Panc1 (cell line): ENCODE measurements around the gene PAPOLG. TPM values are rescaled to one million over a fixed set of nuclear protein-coding genes. Genes with fewer than 3 reads are reported as not detected.

ENCODE experiments used
- ATAC-seq: fragments of 200-7000 bp; cut with Tn5 transposase; 2 replicates; pipeline ENCODE4 v1.9.1; 2020; ENCODE audit warnings: mild to moderate bottlenecking, moderate library complexity
- BruUV-seq: library from RNA; stranded (reverse); fragments of 400-500 nt; replicated peaks from 2 replicates; lab custom pipeline; 2021; lab: Mats Ljungman, UMichigan
- CTCF ChIA-PET: fragments of 300-600 bp; sonication (Branson Sonifier 250); formaldehyde crosslinking; loops from one replicate; lab custom pipeline; 2022; ENCODE audit warnings: antibody characterized with exemption; lab: Charles Lee
- POLR2A ChIA-PET: fragments of 300-600 bp; sonication (Branson Sonifier 250); formaldehyde crosslinking; loops from one replicate; lab custom pipeline; 2022; ENCODE audit warnings: antibody characterized with exemption; lab: Charles Lee
- DNase-seq: peaks from one replicate; pipeline ENCODE4 v3.0.0-alpha.2; 2010; ENCODE audit warnings: low read depth, low spot score
- H3K27ac ChIP-seq: 2 replicates; pipeline ENCODE4 v1.5.1; 2011; ENCODE audit warnings: mild to moderate bottlenecking, low read length, inconsistent platforms
- H3K27me3 ChIP-seq: fragments of 200-500 bp; sonication (Bioruptor generic); 2 replicates; pipeline ENCODE4 v1.6.0; 2014; ENCODE audit warnings: low read length, inconsistent platforms; ENCODE audit not compliant: control insufficient read depth, insufficient read depth
- H3K36me3 ChIP-seq: fragments of 200-500 bp; sonication (Bioruptor generic); 2 replicates; pipeline ENCODE4 v1.5.1; 2014; ENCODE audit warnings: inconsistent platforms, mild to moderate bottlenecking, low read length, moderate library complexity; ENCODE audit not compliant: control insufficient read depth, insufficient read depth
- H3K4me1 ChIP-seq: 2 replicates; pipeline ENCODE4 v1.5.1; 2011; ENCODE audit warnings: inconsistent platforms, mild to moderate bottlenecking, low read length, moderate library complexity; ENCODE audit not compliant: control insufficient read depth, insufficient read depth
- H3K4me3 ChIP-seq, 2 experiments: 2 replicates each; pipeline ENCODE4 v1.5.1; 2011 to 2012; ENCODE audit warnings: low read depth in 2 of 2, low read length in 2 of 2, mild to moderate bottlenecking in 2 of 2, inconsistent platforms in 1 of 2, moderate library complexity in 1 of 2
- H3K9me3 ChIP-seq: fragments of 200-500 bp; sonication (Bioruptor generic); 2 replicates; pipeline ENCODE4 v1.5.1; 2014; ENCODE audit warnings: low read depth, mild to moderate bottlenecking, inconsistent platforms, low read length, moderate library complexity; ENCODE audit not compliant: control insufficient read depth, insufficient read depth
- CTCF ChIP-seq: fragments of 450-650 bp; IDR thresholded peaks from 2 replicates; pipeline ENCODE4 v1.5.1; 2017; ENCODE audit warnings: mild to moderate bottlenecking
- POLR2AphosphoS5 ChIP-seq: IDR thresholded peaks from 2 replicates; pipeline ENCODE4 v1.6.1; 2012; ENCODE audit warnings: mild to moderate bottlenecking, low read depth, low read length, moderate library complexity
- SIN3A ChIP-seq: IDR thresholded peaks from 2 replicates; pipeline ENCODE4 v1.6.1; 2012; ENCODE audit warnings: low read depth, mild to moderate bottlenecking, low read length, moderate library complexity, borderline replicate concordance; ENCODE audit not compliant: insufficient read depth
- TCF7L2 ChIP-seq: IDR thresholded peaks from 2 replicates; pipeline ENCODE4 v1.6.1; 2011; ENCODE audit warnings: mild to moderate bottlenecking, low read depth, low read length, inconsistent platforms
- in situ Hi-C: cut with HindIII; loops from 2 replicates; pipeline ENCODE4 v1.10.0; 2016; ENCODE audit warnings: low sequenced_read_pairs, low pct_unique_long_range_greater_than_20kb
- intact Hi-C: fragments of 100-400 bp; cut with micrococcal nuclease; formaldehyde crosslinking; loops from one replicate; pipeline ENCODE4 v1.10.0; 2022; ENCODE audit not compliant: unreplicated experiment
- total RNA-seq: library from RNA; stranded (reverse); gene quantifications from one replicate; pipeline ENCODE4 v1.2.1, GENCODE V29; 2021; ENCODE audit not compliant: unreplicated experiment
- TF ChIP-seq, protein P1 (sequence below), 2 experiments: IDR thresholded peaks; 2 replicates each; pipeline ENCODE4 v1.6.1; 2011 to 2012; ENCODE audit warnings: low read depth in 2 of 2, control low read depth in 1 of 2, low read length in 1 of 2, mild to moderate bottlenecking in 1 of 2, moderate library complexity in 1 of 2; ENCODE audit not compliant: insufficient read depth in 1 of 2

PAPOLG gene
- total RNA-seq, 1 experiment from 2014 or later: 10.9 TPM

DNA sequence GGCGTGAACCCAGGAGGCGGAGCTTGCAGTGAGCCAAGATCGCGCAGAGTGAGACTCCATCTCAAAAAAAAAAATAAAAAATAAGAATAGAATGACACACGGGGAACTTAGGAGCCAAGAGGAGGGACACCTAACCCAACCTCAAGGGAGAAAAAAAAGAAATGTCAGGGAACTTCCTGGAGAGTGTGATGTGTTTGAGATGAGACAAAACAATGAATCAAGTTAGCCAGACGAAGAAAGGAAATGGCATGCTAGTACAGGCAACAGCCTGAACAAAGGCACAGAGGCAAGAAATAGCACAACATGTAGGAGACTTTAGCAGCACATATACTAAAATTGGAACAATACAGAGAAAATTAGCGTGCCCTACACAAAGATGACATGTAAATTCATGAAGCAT is 36.7 kb upstream of the PAPOLG start:
- no peak overlapping the region for H3K4me3 ChIP-seq
- H3K9me3 ChIP-seq: no peaks in the 10 kb centered on the region
- no peaks in the 10 kb centered on the region for H3K36me3 ChIP-seq
- no peak for ATAC-seq
- BruUV-seq: no TSS peak
- no peak overlapping the region for H3K27ac ChIP-seq
- H3K4me1 ChIP-seq: no peaks in the 10 kb centered on the region
- DNase-seq: no peak
- TF ChIP-seq SIN3A (no peak), POLR2AphosphoS5 (no peak), TCF7L2 (no peak), CTCF (no peak)
- in situ Hi-C loops (no loop called here), intact Hi-C loops (no loop called here)
- POLR2A ChIA-PET: no interaction called here
- H3K27me3 ChIP-seq: no peaks in the 10 kb centered on the region
- CTCF ChIA-PET: no interaction called here

- POLR2A ChIA-PET: no interaction called here
- CTCF ChIA-PET: no interaction called here
- DNase-seq: no peak
- intact Hi-C loops: no loop called here
- no peak overlapping the region for H3K27ac ChIP-seq
- in situ Hi-C loops: no loop called here
- H3K9me3 ChIP-seq: no peaks in the 10 kb centered on the region
- H3K36me3 ChIP-seq: no peaks in the 10 kb centered on the region
- TF ChIP-seq POLR2AphosphoS5 (no peak), SIN3A (no peak), CTCF (no peak), TCF7L2 (no peak)
- TF ChIP-seq, protein P1, sequence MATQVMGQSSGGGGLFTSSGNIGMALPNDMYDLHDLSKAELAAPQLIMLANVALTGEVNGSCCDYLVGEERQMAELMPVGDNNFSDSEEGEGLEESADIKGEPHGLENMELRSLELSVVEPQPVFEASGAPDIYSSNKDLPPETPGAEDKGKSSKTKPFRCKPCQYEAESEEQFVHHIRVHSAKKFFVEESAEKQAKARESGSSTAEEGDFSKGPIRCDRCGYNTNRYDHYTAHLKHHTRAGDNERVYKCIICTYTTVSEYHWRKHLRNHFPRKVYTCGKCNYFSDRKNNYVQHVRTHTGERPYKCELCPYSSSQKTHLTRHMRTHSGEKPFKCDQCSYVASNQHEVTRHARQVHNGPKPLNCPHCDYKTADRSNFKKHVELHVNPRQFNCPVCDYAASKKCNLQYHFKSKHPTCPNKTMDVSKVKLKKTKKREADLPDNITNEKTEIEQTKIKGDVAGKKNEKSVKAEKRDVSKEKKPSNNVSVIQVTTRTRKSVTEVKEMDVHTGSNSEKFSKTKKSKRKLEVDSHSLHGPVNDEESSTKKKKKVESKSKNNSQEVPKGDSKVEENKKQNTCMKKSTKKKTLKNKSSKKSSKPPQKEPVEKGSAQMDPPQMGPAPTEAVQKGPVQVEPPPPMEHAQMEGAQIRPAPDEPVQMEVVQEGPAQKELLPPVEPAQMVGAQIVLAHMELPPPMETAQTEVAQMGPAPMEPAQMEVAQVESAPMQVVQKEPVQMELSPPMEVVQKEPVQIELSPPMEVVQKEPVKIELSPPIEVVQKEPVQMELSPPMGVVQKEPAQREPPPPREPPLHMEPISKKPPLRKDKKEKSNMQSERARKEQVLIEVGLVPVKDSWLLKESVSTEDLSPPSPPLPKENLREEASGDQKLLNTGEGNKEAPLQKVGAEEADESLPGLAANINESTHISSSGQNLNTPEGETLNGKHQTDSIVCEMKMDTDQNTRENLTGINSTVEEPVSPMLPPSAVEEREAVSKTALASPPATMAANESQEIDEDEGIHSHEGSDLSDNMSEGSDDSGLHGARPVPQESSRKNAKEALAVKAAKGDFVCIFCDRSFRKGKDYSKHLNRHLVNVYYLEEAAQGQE (IDR thresholded peaks at IDR 0.05; ENCODE audit: insufficient read depth in 1 of 2, low read depth in 2 of 2, low read length in 1 of 2): no peak
- H3K27me3 ChIP-seq: no peaks in the 10 kb centered on the region
- no TSS peak for BruUV-seq
- H3K4me1 ChIP-seq: no peaks in the 10 kb centered on the region
- no peak for ATAC-seq
- no peak overlapping the region for H3K4me3 ChIP-seq
These were observed 30.6 kb upstream of the PAPOLG start for GRCh38 chr2:60725466-60725865.
